Activated gamma-delta T cell treated with anti-CD3 and anti-CD28 coated beads, Interleukin-2, amount 50 U/mL, for 16 hours (primary cell): ENCODE results near the gene DIP2B.

Experiments
- DNase-seq: peaks from one replicate; pipeline ENCODE4 v3.0.0-alpha.2; 2020; ENCODE audit warnings: low read depth

The DIP2B gene

DNA sequence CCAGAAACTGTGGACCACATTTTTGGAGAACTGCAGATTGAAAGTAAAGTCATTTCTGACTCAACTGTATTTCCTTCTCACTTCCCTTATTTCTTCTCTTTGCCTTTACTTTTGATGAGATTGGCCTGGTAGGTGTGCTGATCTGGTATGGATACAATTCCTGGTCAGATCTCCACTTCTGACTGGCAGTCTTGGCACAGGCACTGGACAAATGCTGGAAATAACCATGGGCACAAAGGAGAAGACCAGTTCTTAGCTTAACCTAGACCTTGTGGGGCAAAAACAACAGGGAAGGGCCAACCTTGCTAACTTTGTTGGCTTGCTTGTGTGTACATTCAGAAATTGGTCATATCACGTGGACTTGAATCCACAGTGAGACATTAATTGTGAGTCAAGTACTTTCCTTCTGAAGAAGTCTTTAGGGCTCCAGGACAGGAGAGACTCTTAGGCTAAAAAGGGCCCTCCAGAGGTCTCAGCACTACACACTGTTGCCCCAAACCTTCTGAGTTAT, 75.0 kb downstream of the DIP2B start:
- DNase-seq, result no peak

DNA sequence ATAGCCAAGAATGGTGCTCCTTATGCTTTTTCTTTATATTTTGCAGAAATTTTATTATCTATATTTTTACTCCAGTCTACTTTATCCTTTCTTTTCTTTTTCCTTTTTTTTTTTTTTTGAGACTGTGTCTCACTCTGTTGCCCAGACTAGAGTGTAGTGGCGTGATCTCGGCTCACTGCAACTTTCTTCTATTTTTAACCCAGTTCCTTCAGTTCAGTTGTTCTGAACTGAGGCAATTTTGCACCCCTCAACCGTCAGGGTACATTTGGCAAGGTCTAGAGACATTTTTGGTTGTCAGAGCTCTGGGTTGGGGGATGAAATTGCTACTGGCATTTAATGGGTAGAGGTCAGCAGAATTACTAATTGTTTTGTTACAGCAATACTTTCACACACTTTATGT, 75.7 kb downstream of the DIP2B start:
- DNase-seq, result no peak

DNA sequence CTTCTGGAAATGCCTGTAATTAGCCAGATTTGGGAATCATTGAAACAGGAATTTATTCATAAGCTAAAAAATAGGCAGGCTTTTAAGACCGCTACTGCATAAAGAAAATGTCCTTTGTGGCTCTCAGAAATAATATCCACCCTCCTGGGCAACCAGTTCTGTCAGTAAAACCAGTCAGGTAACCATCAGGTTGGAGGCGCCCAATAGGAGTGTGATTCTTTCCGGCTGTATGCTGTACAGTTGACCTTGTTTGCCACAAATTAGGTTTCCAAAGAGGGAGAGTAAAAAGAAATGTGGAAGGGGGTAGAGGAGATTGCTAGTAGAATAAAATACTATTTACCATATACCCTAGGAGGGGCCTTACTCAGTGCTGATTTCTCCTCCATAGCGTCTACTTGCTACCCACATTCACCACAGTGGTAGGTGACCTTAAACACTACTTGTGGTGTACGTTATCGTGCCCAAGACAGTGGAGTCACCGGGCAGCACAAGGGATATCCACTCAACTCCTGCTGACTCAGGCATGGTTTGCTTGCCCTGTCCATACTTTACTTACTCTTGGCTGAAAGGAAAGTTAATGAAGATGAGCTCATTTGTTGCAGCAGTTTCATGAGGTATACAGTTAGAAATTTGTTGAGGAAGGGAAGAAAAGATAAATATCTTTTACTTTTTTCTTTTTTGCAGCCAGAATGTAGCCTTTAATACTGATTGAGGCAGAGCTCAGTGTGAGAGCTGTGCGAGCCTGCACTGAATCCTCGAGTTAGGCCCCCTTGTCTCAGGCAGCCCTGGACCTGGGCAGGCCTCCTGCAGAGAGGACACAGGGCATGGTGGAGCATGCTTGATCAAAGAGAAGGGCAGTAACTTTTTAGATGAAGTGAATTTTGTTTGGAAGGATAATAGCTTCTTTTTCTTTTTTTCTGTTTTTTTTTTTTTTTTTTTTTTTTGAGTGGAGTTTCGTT, 76.7 kb downstream of the DIP2B start:
- DNase-seq, result no peak

DNA sequence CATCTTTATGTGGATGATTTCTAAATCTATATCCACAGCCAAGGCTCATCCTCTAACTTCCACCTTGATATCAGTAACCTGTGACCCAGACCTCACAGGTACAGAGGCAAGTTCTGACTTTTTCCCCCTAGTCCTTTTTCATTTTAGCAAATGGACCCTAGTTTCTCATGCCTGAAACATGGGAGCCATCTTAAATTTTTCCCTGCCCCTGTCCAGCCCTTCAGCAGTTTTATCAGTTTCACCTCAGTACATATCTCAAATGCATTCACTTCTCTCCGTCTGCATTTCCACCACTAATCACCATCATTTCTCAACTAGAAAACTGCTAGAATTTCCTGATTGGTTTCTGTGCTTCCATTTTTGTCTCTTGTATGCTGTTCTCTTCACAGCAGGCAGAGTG, 79.3 kb downstream of the DIP2B start:
- no peak for DNase-seq

DNA sequence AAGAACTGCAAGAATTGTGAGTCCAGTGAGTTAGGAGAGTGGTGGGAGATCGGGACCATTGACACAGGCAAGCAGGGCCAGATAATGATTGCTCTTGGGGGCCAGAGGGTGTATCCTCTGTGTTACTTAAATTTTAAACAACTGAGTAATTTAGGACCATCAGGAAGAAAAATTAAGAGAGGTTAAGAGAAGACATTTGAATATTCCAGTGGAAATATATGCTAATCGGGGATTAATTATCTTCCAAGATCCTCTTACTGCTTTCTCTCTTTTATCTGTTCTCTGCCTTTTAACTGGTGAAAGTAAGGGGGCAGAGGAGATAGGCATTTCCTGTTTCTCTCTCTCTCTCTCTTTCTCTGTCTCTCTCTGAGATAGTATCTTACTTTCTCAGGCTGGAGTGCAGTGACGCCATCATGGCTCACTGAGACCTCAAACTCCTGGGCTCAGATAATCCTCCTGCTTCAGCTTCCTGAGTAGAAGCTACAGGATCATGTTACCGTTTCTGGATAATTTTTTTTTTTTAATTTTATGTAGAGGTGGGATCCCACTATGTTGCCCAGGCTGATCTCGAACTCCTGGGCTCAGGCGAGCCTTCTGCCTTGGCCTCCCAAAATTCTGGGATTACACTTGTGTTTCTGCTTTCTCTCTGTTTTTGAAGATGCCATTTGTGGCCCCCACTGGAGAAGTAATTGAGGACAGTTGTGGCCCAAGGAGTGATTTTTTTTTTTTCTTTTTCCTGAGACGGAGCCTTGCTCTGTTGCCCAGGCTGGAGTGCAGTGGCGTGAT, 85.1 kb downstream of the DIP2B start:
- DNase-seq, result no peak

DNA sequence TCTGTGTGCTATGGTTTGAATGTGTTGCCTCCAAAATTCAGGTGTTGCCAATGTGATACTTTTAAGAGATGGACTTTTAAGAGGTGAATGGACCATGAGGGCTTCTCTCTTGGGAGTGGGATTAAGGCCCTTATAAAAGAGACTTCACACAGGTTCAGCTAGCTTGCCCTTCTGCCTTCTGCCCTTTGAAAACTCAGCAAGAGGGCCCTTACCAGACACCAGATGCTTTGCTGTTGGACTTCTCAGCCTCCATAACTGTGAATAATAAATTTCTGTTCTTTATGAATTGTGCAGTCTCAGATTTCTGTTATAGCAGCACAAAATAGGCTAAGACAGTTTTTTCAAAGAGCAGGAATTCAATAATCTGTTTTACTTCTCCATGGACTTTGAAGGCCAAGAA, 86.1 kb downstream of the DIP2B start:
- no peak for DNase-seq

DNA sequence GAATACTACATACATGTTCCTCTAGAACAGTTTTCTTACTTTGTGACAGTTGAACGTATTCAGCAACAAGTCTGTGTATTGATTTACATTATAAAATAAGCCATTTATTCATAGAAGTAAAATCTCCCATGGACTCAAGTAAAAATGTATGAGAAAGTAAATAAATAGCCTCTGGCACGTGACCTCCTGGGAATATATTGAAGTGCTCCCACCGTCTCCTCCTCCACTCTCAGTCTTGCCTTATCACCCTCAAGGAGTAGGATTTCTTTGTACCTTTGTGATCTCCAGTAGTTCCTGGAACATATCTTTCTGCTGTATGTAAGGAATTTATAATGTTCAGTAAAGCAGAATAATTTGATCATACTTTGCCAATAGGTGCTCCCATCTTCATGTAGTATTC, 90.9 kb downstream of the DIP2B start:
- DNase-seq, result no peak

DNA sequence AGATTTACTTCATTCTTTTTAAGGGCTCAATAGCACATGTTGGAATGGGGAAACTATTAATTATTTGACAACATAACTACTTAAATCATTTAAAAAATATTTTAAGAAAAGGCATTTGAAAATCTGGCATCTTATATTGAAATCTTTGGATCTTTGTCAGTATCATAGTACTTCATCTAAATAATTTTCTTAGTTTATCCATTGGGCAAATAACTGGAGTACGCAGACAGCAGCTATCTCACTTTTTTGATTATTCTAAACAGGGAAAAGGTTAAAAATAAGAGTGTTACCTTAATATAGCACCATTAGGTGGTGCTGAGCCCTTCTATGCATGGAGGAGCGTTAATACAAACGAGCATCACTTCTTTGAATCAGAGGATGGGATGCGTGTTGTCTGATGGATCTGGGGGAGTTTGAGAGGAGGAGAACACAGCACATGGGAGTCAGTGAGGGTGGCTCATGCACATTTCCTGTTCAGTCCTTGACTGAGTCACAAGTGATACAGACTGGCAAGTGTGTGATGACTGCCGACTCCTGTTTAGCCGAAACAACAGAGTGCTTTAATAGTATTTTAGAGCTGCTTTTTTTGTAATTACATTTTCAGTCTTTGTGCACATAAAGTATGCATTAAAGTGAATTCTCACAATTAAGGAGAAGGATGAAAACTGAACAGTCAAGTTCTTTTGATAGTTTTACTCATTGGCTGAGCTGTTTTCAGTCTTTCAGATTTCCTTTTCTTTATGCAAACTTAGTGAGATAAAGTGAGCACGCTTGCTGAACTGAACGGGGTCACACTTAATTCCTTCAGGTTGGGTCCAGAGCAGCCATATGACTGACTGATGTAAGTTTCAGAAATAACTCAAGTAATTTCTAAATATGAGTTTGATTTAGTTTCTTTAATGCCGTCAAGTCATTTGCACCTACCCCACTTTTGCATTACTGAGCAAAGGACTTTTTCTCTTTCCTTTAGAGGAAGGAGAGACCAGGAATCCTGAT, 92.7 kb downstream of the DIP2B start:
- peak; percentile 19 for DNase-seq

DNA sequence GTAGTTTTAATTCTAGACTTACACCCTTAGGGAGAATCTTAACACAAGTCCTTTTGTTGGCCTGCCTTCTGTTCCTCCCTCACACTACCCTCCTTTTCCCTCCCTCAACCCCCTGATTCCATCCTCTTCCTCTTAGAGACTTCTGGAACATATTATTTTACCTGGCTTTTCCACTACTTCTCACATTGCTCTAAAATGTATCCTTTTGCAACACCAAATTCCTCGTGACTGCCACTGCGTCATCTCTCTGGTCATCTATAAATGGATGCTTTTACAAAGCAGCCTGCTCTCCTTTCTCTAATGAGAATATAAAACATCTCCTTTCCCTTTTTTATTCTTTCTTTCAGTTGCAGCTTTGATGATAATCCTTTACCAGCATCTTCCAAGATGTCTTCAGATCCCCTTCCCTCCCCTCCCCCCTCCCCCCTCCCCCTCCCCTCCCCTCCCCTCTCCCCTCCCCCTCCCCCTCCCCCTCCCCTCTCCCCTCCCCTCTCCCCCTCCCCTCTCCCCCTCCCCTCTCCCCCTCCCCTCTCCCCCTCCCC, 93.6 kb downstream of the DIP2B start:
- DNase-seq, result no peak

DNA sequence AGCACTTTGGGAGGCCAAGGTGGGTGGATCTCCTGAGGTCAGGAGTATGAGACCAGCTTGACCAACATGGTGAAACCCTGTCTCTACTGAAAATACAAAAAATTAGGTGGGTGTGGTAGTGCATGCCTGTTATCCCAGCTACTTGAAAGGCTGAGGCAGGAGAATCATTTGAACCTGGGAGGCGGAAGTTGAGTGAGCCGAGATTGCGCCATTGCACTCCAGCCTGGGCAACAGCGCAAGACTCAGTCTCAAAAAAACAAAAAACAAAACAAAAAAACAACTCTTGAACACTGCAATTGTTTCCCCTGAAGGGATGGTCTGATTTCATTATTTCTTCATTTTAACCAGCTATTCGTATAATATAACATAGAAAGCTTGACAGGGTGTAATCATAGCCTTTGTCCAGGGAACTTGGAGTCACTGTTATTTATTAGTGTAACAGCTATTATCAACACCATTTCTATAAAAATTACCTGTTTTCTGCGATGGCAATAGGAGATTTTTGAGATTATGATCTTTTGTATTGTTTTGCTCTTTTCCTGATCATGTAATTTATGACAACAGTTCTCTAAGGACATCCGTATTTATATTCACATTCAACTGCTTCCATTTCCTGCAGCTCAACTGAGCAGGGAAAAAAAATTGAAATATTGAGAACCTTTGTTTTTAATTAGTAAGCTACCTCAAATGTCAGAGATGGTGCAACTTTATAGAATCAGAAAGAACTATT, 94.7 kb downstream of the DIP2B start:
- DNase-seq, result no peak

DNA sequence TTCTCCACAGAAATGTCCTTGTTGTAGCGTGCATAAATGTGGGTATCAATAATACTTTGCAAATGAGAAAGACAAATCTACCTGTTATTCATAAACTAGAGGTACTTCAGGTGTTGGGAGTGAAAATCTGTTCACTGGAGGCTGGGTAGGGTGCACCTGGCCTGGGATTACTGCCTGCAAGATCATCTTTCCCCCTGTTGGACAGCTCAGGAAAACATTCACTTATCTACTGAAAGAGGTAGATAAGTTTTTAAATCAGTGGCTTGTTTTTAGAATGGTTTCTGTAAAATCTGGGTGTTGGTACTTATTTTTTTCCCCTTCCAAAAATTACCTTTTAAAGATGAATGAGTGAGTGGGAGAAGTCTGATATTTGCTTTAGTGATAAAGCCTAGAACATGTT, 95.6 kb downstream of the DIP2B start:
- DNase-seq, result no peak

DNA sequence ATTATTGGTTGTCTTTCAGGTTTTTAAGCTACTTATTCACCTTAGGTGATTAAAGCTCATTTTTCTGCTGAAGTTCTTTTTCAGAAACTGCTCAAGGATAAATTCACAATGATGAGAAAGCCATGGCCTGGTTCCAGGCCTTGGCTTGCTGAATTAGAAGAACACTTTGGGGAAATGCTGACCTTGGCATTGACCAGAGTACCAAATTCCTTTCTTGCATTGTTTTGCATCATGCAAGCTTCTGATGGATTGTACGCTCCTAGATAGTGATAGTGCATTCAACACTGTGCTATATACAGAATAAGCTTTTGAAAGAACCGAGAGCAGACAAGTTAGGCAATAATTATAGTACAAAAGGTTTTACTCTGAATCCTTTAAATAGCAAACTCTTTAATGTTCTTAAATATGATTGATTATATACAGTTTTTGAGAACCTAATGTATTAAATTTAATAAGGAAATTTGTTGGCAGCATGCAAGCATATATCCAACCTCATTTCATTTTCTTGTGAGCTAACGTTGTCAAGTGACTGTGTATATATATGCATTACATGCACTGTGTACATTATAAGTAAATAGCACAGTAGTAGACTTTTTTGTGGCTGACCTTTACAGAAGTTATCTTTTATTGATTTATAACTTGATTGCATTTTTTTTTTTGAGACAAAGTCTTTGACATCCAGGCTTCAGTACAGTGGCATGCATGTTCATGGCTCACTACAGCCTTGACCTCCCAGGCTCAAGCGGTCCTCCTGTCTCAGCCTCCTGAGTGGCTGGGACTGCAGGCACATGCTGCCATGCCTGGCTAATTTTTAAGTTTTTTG, 99.2 kb downstream of the DIP2B start:
- DNase-seq, result no peak

DNA sequence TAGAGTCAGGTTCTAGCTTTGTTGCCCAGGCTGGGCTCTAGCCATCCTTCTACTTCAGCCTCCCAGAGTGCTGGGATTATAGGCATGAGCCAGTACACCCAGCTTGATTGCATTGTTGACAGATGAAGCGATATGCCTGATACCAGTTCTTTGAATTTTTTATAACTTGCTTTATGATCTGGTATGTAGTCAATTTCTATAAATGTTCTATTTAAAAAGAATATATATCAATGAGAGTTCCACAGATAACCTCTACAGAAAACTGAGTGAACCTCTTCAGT, 99.8 kb downstream of the DIP2B start:
- no peak for DNase-seq

DNA sequence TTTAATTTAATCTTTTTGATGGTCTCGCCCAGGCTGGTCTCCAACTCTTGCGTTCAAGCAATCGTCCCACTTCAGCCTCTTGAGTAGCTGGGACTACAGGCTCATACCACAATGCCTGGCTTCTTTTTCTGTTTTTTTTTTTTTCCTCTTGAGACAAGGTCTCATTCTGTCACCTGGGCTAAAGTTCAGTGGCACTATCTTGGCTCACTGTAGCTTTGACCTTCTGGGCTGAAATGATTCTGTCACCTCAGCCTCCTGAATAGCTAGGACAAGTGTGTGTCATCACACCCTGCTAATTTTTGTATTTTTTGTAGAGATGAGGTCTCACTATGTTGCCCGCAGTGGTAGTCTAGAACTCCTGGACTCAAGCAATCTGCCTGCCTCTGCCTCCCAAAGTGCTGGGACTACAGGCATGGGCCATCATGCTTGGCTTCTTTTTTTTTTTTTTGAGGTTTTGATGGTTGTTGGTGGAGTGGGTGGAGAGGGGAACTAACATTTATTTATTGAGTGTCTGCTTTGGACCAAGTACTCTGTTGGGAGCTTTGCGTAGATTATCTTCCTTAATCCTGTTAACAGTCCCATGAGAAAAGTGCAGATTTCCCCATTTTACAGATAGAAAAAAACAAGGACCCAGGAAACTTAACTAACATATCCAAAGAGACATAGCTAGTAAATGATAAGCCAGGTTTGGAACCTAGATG, 102.0 kb downstream of the DIP2B start:
- no peak for DNase-seq

DNA sequence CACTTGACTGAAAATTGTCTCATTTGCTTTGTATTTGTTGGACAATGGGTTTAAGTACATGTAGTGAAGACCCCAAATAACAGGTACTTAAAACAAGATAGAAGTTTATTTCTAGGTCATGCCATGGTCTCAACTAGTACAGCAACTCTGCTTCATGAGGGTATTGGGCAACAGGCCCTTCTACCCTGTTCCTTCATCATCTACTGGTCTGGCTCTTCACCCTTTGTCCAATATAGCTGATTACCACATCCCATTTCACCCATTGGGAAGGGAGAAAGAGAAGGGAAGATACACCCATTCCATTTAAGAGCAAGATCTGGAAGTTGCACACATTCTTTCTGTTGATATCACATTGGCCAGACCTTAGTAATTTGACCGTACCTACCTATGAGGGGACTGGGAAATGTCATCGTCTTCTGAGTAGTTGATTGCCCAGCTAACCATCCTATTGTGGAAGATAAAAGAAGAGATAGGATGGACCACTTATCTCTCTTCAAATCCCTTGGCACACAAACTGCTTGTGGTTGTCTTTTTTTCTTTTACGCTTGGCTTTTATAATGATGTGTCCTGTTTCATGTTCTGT, 104.6 kb downstream of the DIP2B start:
- DNase-seq, result no peak

DNA sequence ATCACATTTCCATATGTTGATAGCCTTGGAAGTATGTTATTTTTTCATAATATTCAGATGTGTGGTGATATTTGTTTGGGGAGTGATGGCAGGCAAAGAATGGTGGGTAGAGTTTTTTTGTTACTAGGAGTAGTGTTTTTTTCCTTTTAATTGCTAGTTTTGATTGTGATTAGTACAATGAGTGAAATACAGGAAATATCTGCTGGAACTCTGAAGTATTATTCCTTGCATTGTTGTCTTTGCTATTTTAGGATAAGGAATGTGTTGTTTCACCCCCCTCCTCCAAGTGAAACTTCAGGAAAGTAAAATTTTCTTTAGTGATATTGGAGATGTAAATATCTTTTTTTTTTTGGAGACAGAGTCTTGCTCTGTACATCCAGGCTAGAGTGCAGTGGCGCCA, 105.4 kb downstream of the DIP2B start:
- DNase-seq, result no peak

DNA sequence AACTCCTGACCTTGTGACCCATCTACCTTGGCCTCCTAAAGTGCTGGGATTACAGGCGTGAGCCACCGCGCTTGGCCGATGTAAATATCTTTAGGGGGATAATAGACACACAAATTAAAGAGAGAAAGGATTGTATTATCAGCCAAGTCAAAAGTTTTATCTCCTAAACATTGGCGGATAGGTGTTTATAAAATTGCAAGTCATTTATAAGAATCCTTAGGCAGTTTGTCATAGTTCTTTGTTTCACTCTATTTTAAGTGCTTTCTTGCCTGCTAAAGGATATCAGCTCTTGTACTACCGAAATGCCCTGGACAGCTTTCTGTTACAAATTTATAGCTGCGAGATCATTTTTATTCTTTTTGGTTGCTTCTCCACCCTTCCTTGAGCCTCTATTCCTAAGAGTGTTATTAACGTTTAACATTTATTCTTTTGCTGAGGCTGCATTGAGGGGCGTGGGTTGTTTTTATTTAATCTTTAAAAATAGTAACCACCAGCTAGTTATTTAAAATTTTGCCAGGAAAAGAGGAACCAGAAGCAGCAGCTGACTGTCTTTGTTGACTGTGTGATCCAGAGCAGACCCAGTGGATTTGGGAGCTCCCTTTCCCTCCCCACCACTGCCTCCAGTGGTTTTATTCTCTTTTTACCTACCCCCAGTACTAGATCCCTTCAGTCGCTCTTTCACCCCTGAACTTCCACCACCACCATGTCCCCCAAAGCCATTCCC, 106.4 kb downstream of the DIP2B start:
- DNase-seq, result no peak

DNA sequence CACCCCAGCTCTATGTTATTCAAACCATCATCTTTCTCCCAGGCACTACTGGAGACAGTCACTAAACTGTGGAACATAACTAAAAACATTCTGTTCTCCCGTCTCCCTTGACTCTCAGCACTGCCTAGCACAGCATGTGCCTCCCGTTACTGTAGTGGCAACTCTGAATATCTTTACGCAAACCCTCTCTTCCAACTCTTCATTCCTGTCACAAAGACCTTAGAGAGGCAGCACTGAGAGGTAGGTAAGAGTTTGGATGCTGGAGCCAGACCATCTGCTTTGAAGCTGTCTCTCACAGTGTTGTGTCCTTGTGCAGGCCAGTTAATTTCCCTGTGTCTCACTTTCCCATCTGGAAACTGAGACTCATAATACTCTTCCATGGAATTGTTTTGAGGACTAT, 108.1 kb downstream of the DIP2B start:
- no peak for DNase-seq

DNA sequence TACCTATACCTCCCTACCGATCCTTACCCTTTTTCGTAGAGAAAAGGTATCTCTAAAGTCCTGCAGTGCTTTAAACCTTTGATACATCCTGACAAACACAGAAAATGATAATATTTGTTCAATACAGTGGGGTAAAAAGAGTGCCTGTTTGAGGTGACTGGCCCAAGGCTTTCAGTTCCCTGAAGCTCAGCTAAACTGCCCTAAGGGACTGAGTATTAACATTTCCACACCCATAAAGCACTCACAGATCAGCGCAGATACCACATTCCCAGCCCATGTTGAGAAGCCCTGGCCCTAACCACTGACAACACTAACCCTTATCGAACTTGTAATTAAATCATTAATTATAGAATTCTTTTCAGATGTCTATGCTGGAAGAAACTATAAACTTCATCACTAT, 108.7 kb downstream of the DIP2B start:
- DNase-seq, result no peak
